ENCODE measurements around the gene SUGP1. TPM values are rescaled to one million over a fixed set of nuclear protein-coding genes. Genes with fewer than 3 reads are reported as not detected.
A peak's percentile ranks its signal among the peaks of the same experiment; 100 is the strongest.

The SUGP1 gene
- total and polyA plus RNA-seq, 2 donors from 2014 or later = 34.7 to 53.1 TPM

DNA sequence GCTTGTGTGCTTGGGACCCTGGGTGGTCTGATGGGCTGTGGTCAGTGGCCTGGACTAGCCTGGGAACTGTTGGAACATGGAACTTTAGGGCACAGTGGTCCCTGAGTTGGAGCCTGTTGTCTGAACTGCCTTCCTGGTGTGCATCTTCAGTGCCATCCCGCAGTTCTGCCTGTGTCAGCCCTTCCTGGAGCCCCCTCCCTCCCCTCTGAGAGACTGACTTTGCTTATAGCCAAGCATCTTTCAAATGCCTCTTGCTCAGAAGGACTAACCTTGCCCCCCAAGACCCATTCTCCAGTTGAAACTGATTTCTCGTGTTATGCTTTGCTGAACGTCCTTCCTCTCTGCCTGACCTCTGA lies 14.7 kb upstream of the SUGP1 start:
- Histone ChIP-seq H3K27ac (ENCODE audit: low read depth in 2 of 2, low read length in 2 of 2) (no peak overlapping the region), H3K36me3 (ENCODE audit: control insufficient read depth in 2 of 3, insufficient read depth in 3 of 3, low read length in 3 of 3) (peaks cover 2 to 40% (median 25%) of the 10 kb centered on the region in 3 donors), H3K9ac (ENCODE audit: low read length in 3 of 3) (no peak overlapping the region), H3K4me3 (ENCODE audit: low read length in 3 of 3) (no peak overlapping the region), H3K4me1 (ENCODE audit: control insufficient read depth in 2 of 3, insufficient read depth in 2 of 3, low read depth in 1 of 3, low read length in 3 of 3) (peaks cover 0 to 10% (median 8%) of the 10 kb centered on the region in 3 donors), H3K9me3 (ENCODE audit: control insufficient read depth in 2 of 3, insufficient read depth in 1 of 3, low read length in 3 of 3) (no peaks in the 10 kb centered on the region), H3K27me3 (ENCODE audit: control insufficient read depth, insufficient read depth, low read length) (no peaks in the 10 kb centered on the region)
- no peak for TF ChIP-seq CTCF (IDR thresholded peaks at IDR 0.05; ENCODE audit: borderline replicate concordance, extremely low read depth, insufficient read depth)
- FAIRE-seq (no peak), DNase-seq (no peak)
- intact Hi-C loops (cut with DNase I) = no loop called here

DNA sequence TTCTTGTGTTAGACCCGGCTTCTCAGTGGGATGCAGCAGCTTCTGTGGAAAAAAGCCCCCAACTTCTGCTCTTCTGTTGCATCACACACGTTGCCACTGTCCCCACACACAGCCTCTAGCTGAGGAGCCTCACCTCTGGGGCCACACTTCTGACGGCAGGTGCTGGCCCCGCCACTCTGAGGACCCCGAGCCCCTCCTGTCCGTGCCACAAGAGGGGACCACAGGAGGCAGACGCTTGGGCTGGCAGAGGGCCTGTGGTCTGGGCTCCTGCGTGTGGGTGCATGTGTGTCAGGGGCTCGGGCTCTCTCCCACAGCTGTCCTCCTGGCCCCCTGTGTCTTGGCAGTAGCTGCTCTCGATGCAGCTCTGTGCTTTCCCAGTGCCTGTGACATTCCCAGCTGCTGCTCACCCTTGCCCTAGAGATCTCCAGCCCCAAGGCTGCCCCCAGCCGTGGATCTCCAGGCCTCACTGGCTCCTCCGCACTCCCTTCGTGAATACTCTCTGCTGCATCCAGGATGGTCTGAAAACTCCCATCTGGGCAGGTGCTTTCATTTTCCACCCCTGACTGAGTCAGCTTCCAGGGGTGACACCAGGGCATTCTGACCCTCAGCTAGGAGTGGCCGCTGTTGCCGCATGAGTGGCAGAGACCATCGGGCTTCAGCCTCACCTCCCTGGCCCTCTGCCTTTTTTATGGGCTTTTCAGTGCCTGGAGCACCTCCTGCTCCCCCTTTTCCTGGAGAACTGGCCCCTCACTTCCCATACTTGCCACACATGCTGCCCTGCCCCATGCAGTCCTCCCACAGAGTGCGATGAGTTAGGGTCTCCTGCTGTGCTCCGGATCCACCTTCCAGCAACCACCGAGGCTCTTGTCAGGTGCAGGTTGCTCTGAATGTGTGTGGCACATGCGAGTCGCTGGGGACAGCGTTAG lies 14.0 kb upstream of the SUGP1 start:
- Histone ChIP-seq H3K9me3 (ENCODE audit: control insufficient read depth in 2 of 3, insufficient read depth in 1 of 3, low read length in 3 of 3) (no peaks in the 10 kb centered on the region), H3K36me3 (ENCODE audit: control insufficient read depth in 2 of 3, insufficient read depth in 3 of 3, low read length in 3 of 3) (peaks cover 2 to 42% (median 27%) of the 10 kb centered on the region in 3 donors), H3K27ac (ENCODE audit: low read depth in 2 of 2, low read length in 2 of 2) (no peak overlapping the region), H3K9ac (ENCODE audit: low read length in 3 of 3) (no peak overlapping the region), H3K27me3 (ENCODE audit: control insufficient read depth, insufficient read depth, low read length) (no peaks in the 10 kb centered on the region), H3K4me3 (ENCODE audit: low read length in 3 of 3) (no peak overlapping the region), H3K4me1 (ENCODE audit: control insufficient read depth in 2 of 3, insufficient read depth in 2 of 3, low read depth in 1 of 3, low read length in 3 of 3) (peaks cover 0 to 10% (median 8%) of the 10 kb centered on the region in 3 donors)
- no peak for FAIRE-seq
- TF ChIP-seq CTCF (IDR thresholded peaks at IDR 0.05; ENCODE audit: borderline replicate concordance, extremely low read depth, insufficient read depth) = no peak
- DNase-seq = peak in 1 of 5 donors; percentile 70
- intact Hi-C loops (cut with DNase I) = no loop called here

- Histone ChIP-seq H3K9me3 (ENCODE audit: control insufficient read depth in 2 of 3, insufficient read depth in 1 of 3, low read length in 3 of 3) (no peaks in the 10 kb centered on the region), H3K4me1 (ENCODE audit: control insufficient read depth in 2 of 3, insufficient read depth in 2 of 3, low read depth in 1 of 3, low read length in 3 of 3) (peaks cover 0 to 9% (median 0%) of the 10 kb centered on the region in 3 donors), H3K36me3 (ENCODE audit: control insufficient read depth in 2 of 3, insufficient read depth in 3 of 3, low read length in 3 of 3) (peaks cover 2 to 25% (median 14%) of the 10 kb centered on the region in 3 donors), H3K4me3 (ENCODE audit: low read length in 3 of 3) (no peak overlapping the region), H3K27me3 (ENCODE audit: control insufficient read depth, insufficient read depth, low read length) (no peaks in the 10 kb centered on the region), H3K27ac (ENCODE audit: low read depth in 2 of 2, low read length in 2 of 2) (no peak overlapping the region), H3K9ac (ENCODE audit: low read length in 3 of 3) (no peak overlapping the region)
- intact Hi-C loops (cut with DNase I) = no loop called here
- TF ChIP-seq CTCF (IDR thresholded peaks at IDR 0.05; ENCODE audit: borderline replicate concordance, extremely low read depth, insufficient read depth) = no peak
- FAIRE-seq = no peak
- no peak for DNase-seq
These were observed 8.8 kb upstream of the SUGP1 start for GRCh38 chr19:19329126-19329525.

All from kidney (tissue), 14 donors.